ENCODE measurements around the gene TRERF1.

GRCh38 chr6:42403831-42404230 is 47.9 kb downstream of the TRERF1 start:
- TF ChIP-seq, protein P1, sequence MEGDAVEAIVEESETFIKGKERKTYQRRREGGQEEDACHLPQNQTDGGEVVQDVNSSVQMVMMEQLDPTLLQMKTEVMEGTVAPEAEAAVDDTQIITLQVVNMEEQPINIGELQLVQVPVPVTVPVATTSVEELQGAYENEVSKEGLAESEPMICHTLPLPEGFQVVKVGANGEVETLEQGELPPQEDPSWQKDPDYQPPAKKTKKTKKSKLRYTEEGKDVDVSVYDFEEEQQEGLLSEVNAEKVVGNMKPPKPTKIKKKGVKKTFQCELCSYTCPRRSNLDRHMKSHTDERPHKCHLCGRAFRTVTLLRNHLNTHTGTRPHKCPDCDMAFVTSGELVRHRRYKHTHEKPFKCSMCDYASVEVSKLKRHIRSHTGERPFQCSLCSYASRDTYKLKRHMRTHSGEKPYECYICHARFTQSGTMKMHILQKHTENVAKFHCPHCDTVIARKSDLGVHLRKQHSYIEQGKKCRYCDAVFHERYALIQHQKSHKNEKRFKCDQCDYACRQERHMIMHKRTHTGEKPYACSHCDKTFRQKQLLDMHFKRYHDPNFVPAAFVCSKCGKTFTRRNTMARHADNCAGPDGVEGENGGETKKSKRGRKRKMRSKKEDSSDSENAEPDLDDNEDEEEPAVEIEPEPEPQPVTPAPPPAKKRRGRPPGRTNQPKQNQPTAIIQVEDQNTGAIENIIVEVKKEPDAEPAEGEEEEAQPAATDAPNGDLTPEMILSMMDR (IDR thresholded peaks at IDR 0.05; ENCODE audit: low read length): no peak
- TF ChIP-seq EZH2 (optimal IDR thresholded peaks at IDR 0.05; ENCODE audit: low read depth, low read length) (no peak), EZH2phosphoT487 (IDR thresholded peaks at IDR 0.05; ENCODE audit: low read length) (no peak)

Measured in MM.1S (cell line).